ENCODE data around the gene TSPAN11. TPM values are rescaled to one million over a fixed set of nuclear protein-coding genes. Genes with fewer than 3 reads are reported as not detected.

The TSPAN11 gene
- total and polyA plus RNA-seq, 2 of the 8 experiments (the other 6 are each of a cell fraction or from before 2014, with no cell fraction given): 3.9 to 8.2 TPM

- Histone ChIP-seq H2BK15ac (ENCODE audit: low read length) (no peak overlapping the region), H3K4me2 (ENCODE audit: insufficient read depth in 1 of 2, low read depth in 2 of 2, low read length in 2 of 2) (no peak overlapping the region), H3K36me3 (ENCODE audit: control insufficient read depth in 2 of 4, insufficient read depth in 4 of 4, low read length in 3 of 4) (no peaks in the 10 kb centered on the region), H2BK5ac (ENCODE audit: low read depth, low read length) (no peak overlapping the region), H3K56ac (replicated peaks; ENCODE audit: insufficient read length, low read depth, low read length) (no peak overlapping the region), H3K9me3 (ENCODE audit: insufficient read depth in 2 of 2, low read depth in 1 of 2, low read length in 1 of 2) (no peaks in the 10 kb centered on the region), H2BK120ac (replicated peaks; ENCODE audit: low read depth, low read length) (no peak overlapping the region), H4K8ac (ENCODE audit: extremely low read depth, insufficient read depth, low read length) (no peak overlapping the region), H3K79me1 (ENCODE audit: low read depth, low read length) (no peaks in the 10 kb centered on the region), H3K4me1 (replicated peaks in 1 of 4; ENCODE audit: control insufficient read depth in 3 of 4, insufficient read depth in 4 of 4, low read length in 3 of 4) (no peaks in the 10 kb centered on the region; a peak in 2 of 7 replicates), H4K91ac (replicated peaks; ENCODE audit: insufficient read length, low read length) (no peak overlapping the region), H3K18ac (ENCODE audit: extremely low read depth, low read length) (no peak overlapping the region), H4K20me1 (replicated peaks in 1 of 2; ENCODE audit: control insufficient read depth in 1 of 2, insufficient read depth in 2 of 2, low read length in 2 of 2) (no peaks in the 10 kb centered on the region), H2AFZ (ENCODE audit: low read length) (no peak overlapping the region), H3K14ac (ENCODE audit: insufficient read length) (no peak overlapping the region), H3K23me2 (ENCODE audit: low read depth, low read length) (no peaks in the 10 kb centered on the region), H3K23ac (ENCODE audit: insufficient read length) (no peak overlapping the region), H3K27ac (ENCODE audit: low read depth, low read length) (no peak overlapping the region), H3K27me3 (replicated peaks in 1 of 4; ENCODE audit: control insufficient read depth in 3 of 4, extremely low read depth in 1 of 4, insufficient read depth in 3 of 4, low read length in 3 of 4) (no peaks in the 10 kb centered on the region; a peak in 1 of 7 replicates), H3K4ac (replicated peaks; ENCODE audit: insufficient read length, low read depth, low read length) (no peak overlapping the region), H2BK12ac (ENCODE audit: low read depth, low read length) (no peak overlapping the region), H3K79me2 (ENCODE audit: control insufficient read depth in 1 of 2, insufficient read depth in 2 of 2, low read length in 2 of 2) (no peaks in the 10 kb centered on the region), H2AK5ac (ENCODE audit: low read depth, low read length) (no peak overlapping the region), H2BK20ac (ENCODE audit: low read length) (no peak overlapping the region), H3K4me3 (ENCODE audit: extremely low read depth in 1 of 4, insufficient read depth in 2 of 4, low read depth in 3 of 4, low read length in 4 of 4) (no peak overlapping the region), H4K5ac (ENCODE audit: insufficient read length, low read depth, low read length) (no peak overlapping the region), H3K9ac (replicated peaks in 1 of 4; ENCODE audit: extremely low read depth in 1 of 4, low read depth in 3 of 4, low read length in 3 of 4) (no peak overlapping the region)
- 89% methylated on average over 1 of the region's 1 CpG; no CpG with 5 or more reads in 1 of the 2 experiments for WGBS, 2 experiments (ENCODE audit: extremely low coverage in 1 of 2, insufficient coverage in 1 of 2, insufficient read length in 1 of 2, insufficient replicate concordance in 2 of 2, low coverage in 1 of 2, low lambda C conversion rate in 2 of 2, missing lambda C conversion rate in 1 of 2)
- POLR2A ChIA-PET (ENCODE audit: partially characterized antibody): no interaction called here
- FAIRE-seq (no peak), DNase-seq (ENCODE audit: low read depth in 1 of 2, low spot score in 2 of 2) (no peak)
- TF ChIP-seq RNF2 (IDR thresholded peaks at IDR 0.05; ENCODE audit: borderline replicate concordance, low read depth, low read length, missing control alignments, poor library complexity, severe bottlenecking) (no peak), NRF1 (IDR thresholded peaks at IDR 0.05; ENCODE audit: low read depth, low read length) (no peak), POLR2AphosphoS5 (IDR thresholded peaks at IDR 0.05; ENCODE audit: low read depth, low read length) (no peak), CHD1 (IDR thresholded peaks at IDR 0.05; ENCODE audit: low read depth, low read length) (no peak), HDAC6 (IDR thresholded peaks at IDR 0.05; ENCODE audit: low read depth, low read length) (no peak), EP300 (IDR thresholded peaks at IDR 0.05; ENCODE audit: borderline replicate concordance in 1 of 2, low read depth in 2 of 2, low read length in 2 of 2) (no peak), SP2 (IDR thresholded peaks at IDR 0.05; ENCODE audit: low read length) (no peak), KDM5A (IDR thresholded peaks at IDR 0.05; ENCODE audit: low read length) (no peak), SIN3A (conservative IDR thresholded peaks at IDR 0.05 in 1 of 2, IDR thresholded peaks at IDR 0.05 in 1 of 2; ENCODE audit: low read depth in 1 of 2, low read length in 2 of 2) (no peak), SAP30 (IDR thresholded peaks at IDR 0.05; ENCODE audit: insufficient read depth, insufficient replicate concordance, low read length) (no peak), RXRA (IDR thresholded peaks at IDR 0.05; ENCODE audit: insufficient read depth, low read depth, low read length) (no peak), GTF2F1 (IDR thresholded peaks at IDR 0.05; ENCODE audit: borderline replicate concordance, low read depth, low read length) (no peak)
- CTCF ChIA-PET (ENCODE audit: partially characterized antibody): interaction anchor here (1.6 kb wide), 1 partner anchor 18 kb away, joined by 4 read pairs; no protein-coding TSS in a partner anchor
Observed at GRCh38 chr12:31002999-31003398, 76.5 kb downstream of the TSPAN11 start.

Data from H1 (cell line).